ENCODE data around the gene SPARC.

SPARC gene

DNA sequence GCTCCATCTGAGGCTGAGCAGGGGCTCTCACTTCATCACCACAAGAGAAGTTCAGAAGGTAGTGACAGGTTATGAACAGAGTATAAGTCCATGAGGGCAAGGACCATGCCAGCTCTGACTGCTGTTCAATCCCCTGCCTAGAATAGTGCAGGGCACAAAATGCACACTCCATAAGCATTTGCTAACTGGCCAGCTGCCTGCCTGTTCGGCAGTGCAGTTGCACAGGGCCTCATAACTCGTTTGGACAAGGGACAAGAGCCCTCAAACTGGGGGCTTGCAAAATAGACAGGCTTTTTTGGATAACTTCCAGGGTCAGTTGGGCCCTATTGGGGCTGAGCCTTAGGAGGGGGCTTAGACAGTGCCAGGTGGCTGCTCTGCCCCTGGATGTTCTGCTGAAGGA is 21.1 kb downstream of the SPARC start:
- peaks cover 19 to 47% of the 10 kb centered on the region in 2 donors for H3K4me1 ChIP-seq (ENCODE audit: control insufficient read depth in 1 of 2, insufficient read depth in 2 of 2, low read length in 2 of 2)
- H3K27me3 ChIP-seq (ENCODE audit: low read depth, low read length) = no peaks in the 10 kb centered on the region
- no peak overlapping the region for H3K27ac ChIP-seq (ENCODE audit: low read length)
- H3K36me3 ChIP-seq (ENCODE audit: control insufficient read depth in 1 of 2, insufficient read depth in 2 of 2, low read length in 2 of 2) = peaks cover 36 to 63% of the 10 kb centered on the region in 2 donors
- no peaks in the 10 kb centered on the region for H3K9me3 ChIP-seq (ENCODE audit: control insufficient read depth in 1 of 2, low read length in 2 of 2)
- no peak overlapping the region for H3K4me3 ChIP-seq (ENCODE audit: low read depth in 1 of 2, low read length in 2 of 2)

DNA sequence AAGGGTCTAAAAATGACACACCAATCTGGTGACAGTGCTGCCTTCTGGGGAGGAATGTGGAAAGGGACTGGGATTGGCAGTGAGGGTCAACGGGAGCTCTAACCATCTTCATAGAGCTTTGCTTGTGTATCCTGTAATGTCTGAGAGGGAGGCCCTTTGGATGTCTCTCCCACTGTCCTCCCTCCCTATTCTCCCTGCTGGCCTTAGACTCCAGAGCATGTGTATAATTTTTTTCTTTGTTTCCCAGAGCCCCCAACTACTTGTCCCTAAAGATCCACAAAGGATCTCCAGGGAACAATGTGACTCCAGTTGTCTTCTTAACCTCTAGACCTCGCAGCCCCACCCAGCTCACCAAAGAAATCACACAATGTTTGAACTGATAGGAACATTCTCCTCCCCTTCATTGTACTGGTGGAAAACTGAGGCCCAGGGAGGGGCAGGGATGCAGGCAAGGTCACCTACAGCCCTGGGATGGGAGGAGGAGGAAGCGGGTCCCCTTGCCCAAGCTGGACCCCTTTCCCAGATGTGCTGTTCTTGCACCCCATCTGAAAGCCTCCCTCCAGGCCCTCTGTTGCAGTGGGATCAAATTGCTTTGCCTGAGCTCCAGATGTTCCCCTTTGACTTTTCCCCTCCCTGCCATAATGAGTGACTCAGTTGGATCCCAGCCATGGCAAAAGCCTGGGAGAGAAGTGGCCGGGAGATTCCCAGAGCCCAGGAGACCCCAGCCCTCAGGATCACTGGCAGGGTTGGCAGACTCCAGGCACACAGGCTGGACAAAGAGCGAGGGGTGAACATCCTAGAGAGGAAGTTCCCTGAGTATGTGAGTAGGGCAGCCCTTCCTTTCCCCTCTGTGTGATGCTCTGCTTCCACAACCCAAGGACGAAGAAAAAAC is 21.8 kb downstream of the SPARC start:
- Histone ChIP-seq H3K9me3 (ENCODE audit: control insufficient read depth in 1 of 2, low read length in 2 of 2) (no peaks in the 10 kb centered on the region), H3K36me3 (ENCODE audit: control insufficient read depth in 1 of 2, insufficient read depth in 2 of 2, low read length in 2 of 2) (peaks cover 29 to 62% of the 10 kb centered on the region in 2 donors), H3K4me3 (ENCODE audit: low read depth in 1 of 2, low read length in 2 of 2) (no peak overlapping the region), H3K27ac (ENCODE audit: low read length) (no peak overlapping the region), H3K4me1 (ENCODE audit: control insufficient read depth in 1 of 2, insufficient read depth in 2 of 2, low read length in 2 of 2) (peaks cover 19 to 40% of the 10 kb centered on the region in 2 donors), H3K27me3 (ENCODE audit: low read depth, low read length) (no peaks in the 10 kb centered on the region)

DNA sequence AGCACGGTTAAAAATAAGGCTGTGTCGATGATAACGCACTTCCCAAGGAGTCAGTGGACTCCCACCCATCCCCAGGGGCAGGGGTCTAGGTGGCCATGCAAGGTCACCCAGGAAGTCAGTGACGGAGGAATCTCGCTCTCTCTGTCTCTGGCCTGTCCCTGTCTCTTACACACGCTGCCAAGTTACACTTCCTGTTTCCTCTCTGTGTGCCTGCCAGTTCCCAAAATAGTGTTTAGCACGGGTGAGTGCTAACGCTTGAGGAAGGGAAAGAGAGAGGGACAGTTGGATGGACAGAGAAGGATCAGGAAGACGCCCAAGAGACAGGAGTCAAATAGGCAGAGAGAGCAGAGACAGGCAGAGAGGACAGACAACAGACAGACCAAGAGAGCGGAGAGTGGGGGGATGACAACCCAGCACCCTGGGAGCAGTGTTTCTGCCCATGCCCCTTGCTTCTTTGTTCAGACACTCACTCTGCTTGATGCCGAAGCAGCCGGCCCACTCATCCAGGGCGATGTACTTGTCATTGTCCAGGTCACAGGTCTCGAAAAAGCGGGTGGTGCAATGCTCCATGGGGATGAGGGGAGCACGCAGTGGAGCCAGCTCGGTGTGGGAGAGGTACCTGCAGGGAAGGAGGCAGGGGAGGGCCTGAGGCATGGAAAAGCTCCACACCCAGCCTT is 23.0 kb downstream of the SPARC start:
- H3K4me1 ChIP-seq (ENCODE audit: control insufficient read depth in 1 of 2, insufficient read depth in 2 of 2, low read length in 2 of 2) = peaks cover 19 to 38% of the 10 kb centered on the region in 2 donors
- H3K27ac ChIP-seq (ENCODE audit: low read length) = peak overlapping the region; percentile 25
- no peaks in the 10 kb centered on the region for H3K9me3 ChIP-seq (ENCODE audit: control insufficient read depth in 1 of 2, low read length in 2 of 2)
- H3K27me3 ChIP-seq (ENCODE audit: low read depth, low read length) = no peaks in the 10 kb centered on the region
- peaks cover 17 to 53% of the 10 kb centered on the region in 2 donors for H3K36me3 ChIP-seq (ENCODE audit: control insufficient read depth in 1 of 2, insufficient read depth in 2 of 2, low read length in 2 of 2)
- H3K4me3 ChIP-seq (ENCODE audit: low read depth in 1 of 2, low read length in 2 of 2) = no peak overlapping the region

DNA sequence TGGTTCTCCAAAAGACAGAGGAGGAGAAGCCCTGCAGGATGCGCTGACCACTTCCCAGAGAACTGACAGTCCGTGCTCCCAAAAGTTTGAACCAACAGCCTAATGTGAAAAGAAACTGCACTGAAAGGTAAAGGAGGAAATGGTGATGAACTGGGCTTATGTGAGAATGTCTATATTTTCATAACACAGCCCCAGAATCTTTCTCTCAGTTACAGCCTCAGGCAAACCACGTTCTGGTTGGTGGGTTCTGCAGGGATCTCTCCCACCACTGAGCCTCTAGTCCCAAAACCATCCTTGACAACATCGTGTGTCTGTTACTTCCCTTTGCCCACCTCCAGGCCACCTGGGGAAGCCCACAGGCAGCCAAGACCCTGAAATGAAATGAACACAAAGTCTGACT is 23.9 kb downstream of the SPARC start:
- Histone ChIP-seq H3K9me3 (ENCODE audit: control insufficient read depth in 1 of 2, low read length in 2 of 2) (no peaks in the 10 kb centered on the region), H3K4me3 (ENCODE audit: low read depth in 1 of 2, low read length in 2 of 2) (no peak overlapping the region), H3K36me3 (ENCODE audit: control insufficient read depth in 1 of 2, insufficient read depth in 2 of 2, low read length in 2 of 2) (peaks cover 10 to 46% of the 10 kb centered on the region in 2 donors), H3K4me1 (ENCODE audit: control insufficient read depth in 1 of 2, insufficient read depth in 2 of 2, low read length in 2 of 2) (peaks cover 19 to 38% of the 10 kb centered on the region in 2 donors), H3K27me3 (ENCODE audit: low read depth, low read length) (no peaks in the 10 kb centered on the region), H3K27ac (ENCODE audit: low read length) (no peak overlapping the region)

DNA sequence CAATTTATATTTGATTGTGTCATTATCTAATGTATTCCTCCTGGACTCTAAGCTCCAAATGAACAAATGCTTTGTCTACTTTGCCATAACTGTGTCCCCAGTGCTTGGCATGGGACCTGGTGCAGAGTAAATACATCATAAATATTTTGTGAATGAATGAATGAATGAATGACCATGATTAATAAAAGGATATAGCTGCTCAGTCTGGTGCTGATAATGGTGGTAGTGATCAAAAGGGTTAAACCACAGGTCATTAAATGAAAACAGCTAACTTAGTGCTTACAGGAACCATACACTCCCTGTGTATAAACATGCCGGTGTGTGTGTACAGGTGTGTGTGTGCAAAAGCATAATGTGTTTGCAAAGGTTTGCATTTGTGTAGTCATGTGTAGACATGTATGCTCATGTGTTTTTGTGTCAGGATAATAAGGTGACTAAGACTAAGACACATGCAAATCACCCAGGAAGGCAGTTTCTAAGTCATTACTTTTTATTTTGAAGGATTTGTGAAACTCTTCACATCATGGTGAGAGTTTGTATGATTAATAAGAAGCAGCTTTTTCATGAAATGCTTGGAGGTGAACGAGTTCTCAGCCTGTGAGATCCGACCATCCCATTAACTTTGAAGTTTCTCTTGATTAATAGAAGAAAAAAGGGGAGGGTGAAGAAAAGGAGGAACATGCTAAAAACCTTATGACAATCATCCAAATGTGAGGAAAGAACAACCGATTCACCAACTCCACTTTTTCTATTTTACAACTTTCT is 24.6 kb downstream of the SPARC start:
- Histone ChIP-seq H3K9me3 (ENCODE audit: control insufficient read depth in 1 of 2, low read length in 2 of 2) (no peaks in the 10 kb centered on the region), H3K4me1 (ENCODE audit: control insufficient read depth in 1 of 2, insufficient read depth in 2 of 2, low read length in 2 of 2) (peaks cover 19 to 38% of the 10 kb centered on the region in 2 donors), H3K4me3 (ENCODE audit: low read depth in 1 of 2, low read length in 2 of 2) (no peak overlapping the region), H3K27me3 (ENCODE audit: low read depth, low read length) (no peaks in the 10 kb centered on the region), H3K27ac (ENCODE audit: low read length) (no peak overlapping the region), H3K36me3 (ENCODE audit: control insufficient read depth in 1 of 2, insufficient read depth in 2 of 2, low read length in 2 of 2) (peaks cover 7 to 43% of the 10 kb centered on the region in 2 donors)

DNA sequence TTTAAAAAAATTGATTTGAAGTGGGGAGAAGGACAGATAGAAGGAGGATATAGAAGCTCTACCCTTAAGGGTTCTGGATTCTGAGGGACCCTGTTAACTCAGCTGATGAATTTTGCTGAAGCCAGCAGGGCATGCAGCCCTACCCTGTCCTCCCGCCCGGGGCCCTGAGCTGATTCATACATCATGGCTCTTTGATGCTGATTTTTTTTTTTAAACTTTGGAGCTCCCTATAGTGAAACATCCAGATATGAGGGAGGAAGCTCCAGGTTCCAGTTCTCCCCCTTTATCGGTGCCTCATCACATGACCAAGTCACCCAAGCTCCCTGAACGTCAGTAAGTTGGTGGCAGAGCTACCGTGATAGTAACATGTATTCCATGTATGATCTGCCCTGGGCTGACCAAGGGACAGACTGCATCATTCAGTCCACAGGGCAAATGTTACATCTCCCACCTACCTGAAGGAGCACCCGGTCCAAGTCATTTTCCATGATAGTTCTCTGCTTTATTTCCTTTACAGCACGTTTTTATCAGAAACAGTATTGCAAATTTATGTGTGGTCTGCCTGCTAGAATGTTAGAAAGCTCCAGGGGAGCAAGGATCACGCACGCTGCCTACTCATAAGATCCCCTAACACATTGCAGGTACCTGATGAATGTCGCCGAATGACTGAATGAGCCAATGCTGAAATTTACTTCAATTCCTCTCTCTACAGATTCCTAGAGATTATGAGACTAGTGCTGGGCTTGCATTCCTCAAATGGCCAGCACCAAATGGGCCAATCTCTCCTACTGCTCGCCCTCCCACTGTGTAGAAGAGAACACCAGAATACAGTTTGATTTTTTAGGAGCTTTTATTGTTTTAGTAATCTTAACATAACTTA is 25.9 kb downstream of the SPARC start:
- Histone ChIP-seq H3K27me3 (ENCODE audit: low read depth, low read length) (no peaks in the 10 kb centered on the region), H3K27ac (ENCODE audit: low read length) (no peak overlapping the region), H3K4me1 (ENCODE audit: control insufficient read depth in 1 of 2, insufficient read depth in 2 of 2, low read length in 2 of 2) (peaks cover 19 to 31% of the 10 kb centered on the region in 2 donors), H3K4me3 (ENCODE audit: low read depth in 1 of 2, low read length in 2 of 2) (no peak overlapping the region), H3K36me3 (ENCODE audit: control insufficient read depth in 1 of 2, insufficient read depth in 2 of 2, low read length in 2 of 2) (peaks cover 7 to 31% of the 10 kb centered on the region in 2 donors), H3K9me3 (ENCODE audit: control insufficient read depth in 1 of 2, low read length in 2 of 2) (no peaks in the 10 kb centered on the region)

DNA sequence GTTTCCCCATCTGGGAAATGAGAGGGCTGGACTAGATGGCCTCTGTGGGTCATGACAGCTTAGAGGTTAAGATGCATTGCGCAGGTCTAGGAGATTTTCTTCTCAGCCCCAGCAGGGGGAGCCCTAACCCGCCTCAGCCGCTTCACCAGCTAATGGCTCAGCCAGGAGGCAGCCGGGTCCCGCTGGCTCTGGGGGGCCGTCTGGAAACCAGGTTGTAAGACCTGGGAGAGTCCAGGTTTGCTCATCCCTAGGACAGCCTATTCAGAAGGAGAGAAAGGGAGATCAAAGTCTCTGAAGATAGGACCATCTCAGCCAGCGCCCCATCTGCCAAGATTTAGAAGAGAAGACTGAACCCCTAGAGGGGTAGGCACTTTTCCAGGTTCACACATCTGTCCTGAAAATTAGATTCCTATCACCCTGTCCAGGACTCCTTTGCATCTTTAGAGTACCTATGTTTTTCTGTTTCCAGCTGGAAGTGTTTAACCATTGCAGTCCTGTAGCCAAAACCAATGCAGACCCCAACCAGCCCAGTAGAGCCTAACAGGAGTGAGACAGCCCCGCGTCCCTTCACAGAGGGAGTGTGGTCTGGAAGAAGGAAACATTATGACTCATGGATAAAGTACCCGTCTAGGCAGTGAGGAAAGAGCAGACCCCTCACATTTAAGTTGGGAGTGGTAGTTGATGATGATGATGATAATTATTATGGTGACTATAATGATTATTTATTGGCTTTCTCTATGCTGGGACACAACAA is 27.5 kb downstream of the SPARC start:
- Histone ChIP-seq H3K4me1 (ENCODE audit: control insufficient read depth in 1 of 2, insufficient read depth in 2 of 2, low read length in 2 of 2) (peaks cover 4 to 15% of the 10 kb centered on the region in 2 donors), H3K27me3 (ENCODE audit: low read depth, low read length) (no peaks in the 10 kb centered on the region), H3K36me3 (ENCODE audit: control insufficient read depth in 1 of 2, insufficient read depth in 2 of 2, low read length in 2 of 2) (peaks cover 7 to 15% of the 10 kb centered on the region in 2 donors), H3K9me3 (ENCODE audit: control insufficient read depth in 1 of 2, low read length in 2 of 2) (no peaks in the 10 kb centered on the region), H3K4me3 (ENCODE audit: low read depth in 1 of 2, low read length in 2 of 2) (no peak overlapping the region), H3K27ac (ENCODE audit: low read length) (no peak overlapping the region)

DNA sequence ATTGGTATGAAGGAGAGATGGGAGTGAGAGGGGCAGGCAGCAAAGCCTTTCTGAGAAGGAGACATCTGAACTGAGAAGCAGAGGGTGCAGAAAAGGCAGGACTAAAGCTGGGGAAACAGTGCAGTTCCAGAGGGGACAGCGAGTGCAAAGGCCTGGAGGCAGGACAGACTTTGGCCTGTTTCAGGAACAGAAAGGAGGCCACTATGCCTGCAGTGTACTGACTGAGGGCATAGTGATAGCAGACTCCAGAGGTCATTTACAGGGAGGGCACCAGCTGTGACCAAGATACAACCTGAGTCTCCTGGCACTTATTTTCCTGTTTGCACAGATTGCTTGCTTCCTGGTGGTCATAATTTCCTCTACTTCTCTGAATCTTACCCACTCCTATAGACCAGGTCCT is 29.6 kb downstream of the SPARC start:
- H3K27ac ChIP-seq (ENCODE audit: low read length) = no peak overlapping the region

DNA sequence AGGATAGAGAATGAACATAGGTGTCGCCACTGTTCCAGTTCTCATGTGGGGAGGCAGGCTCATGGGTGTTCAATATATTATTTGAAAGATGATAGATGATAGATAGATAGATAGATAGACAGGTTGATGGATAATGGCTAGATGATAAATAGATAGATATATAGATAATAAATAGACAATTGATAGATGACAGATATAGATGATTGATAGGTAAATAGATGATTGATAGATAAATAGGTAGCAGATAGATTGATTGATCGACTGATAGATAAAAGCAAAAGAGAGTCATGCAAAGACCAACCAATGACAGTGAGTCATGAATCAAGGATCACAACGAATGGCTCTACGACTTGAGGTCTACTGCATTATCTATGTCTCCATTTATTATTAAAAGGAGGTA is 30.4 kb downstream of the SPARC start:
- Histone ChIP-seq H3K27ac (ENCODE audit: low read length) (no peak overlapping the region), H3K27me3 (ENCODE audit: low read depth, low read length) (no peaks in the 10 kb centered on the region), H3K9me3 (ENCODE audit: control insufficient read depth in 1 of 2, low read length in 2 of 2) (no peaks in the 10 kb centered on the region)

More for the DNA sequence above, 29.6 kb downstream of the SPARC start:
- peaks cover 0 to 4% of the 10 kb centered on the region in 2 donors for H3K4me1 ChIP-seq (ENCODE audit: control insufficient read depth in 1 of 2, insufficient read depth in 2 of 2, low read length in 2 of 2)
- no peaks in the 10 kb centered on the region for H3K27me3 ChIP-seq (ENCODE audit: low read depth, low read length)
- H3K9me3 ChIP-seq (ENCODE audit: control insufficient read depth in 1 of 2, low read length in 2 of 2) = no peaks in the 10 kb centered on the region
- H3K4me3 ChIP-seq (ENCODE audit: low read depth in 1 of 2, low read length in 2 of 2) = no peak overlapping the region
- H3K36me3 ChIP-seq (ENCODE audit: control insufficient read depth in 1 of 2, insufficient read depth in 2 of 2, low read length in 2 of 2) = no peaks in the 10 kb centered on the region

DNA sequence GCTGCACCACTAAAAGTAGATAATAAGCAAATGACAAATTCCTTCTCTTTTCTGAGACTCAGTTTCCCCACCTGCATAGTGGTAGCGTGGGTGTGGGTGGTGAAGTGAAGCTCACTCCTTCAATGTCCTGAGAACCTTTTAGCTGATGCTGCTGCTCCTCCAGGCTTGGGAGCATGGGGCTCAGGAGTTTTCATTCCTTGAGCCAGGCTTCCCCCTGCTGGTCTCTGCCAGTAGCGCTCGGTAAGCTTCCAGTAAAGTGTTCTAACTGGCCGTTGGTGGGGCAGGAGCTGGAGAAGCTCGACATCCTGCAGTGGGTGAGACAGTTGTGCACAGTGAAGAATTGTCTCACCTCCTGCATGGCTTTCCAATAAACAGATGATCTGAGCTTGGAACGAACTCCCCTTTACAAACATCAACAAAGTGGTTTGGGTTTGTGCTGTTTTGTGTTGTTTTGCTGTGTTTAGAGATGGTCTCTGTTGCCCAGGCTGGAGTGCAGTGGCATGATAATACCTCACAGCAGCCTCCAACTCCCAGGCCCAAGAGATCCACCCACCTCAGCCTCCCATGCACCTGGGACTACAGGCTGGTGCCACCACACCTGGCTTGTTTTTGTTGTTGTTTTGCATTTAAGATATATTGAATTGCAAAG is 34.6 kb downstream of the SPARC start:
- Histone ChIP-seq H3K27me3 (ENCODE audit: low read depth, low read length) (no peaks in the 10 kb centered on the region), H3K4me3 (ENCODE audit: low read depth in 1 of 2, low read length in 2 of 2) (no peak overlapping the region), H3K27ac (ENCODE audit: low read length) (no peak overlapping the region), H3K4me1 (ENCODE audit: control insufficient read depth in 1 of 2, insufficient read depth in 2 of 2, low read length in 2 of 2) (no peaks in the 10 kb centered on the region), H3K9me3 (ENCODE audit: control insufficient read depth in 1 of 2, low read length in 2 of 2) (no peaks in the 10 kb centered on the region), H3K36me3 (ENCODE audit: control insufficient read depth in 1 of 2, insufficient read depth in 2 of 2, low read length in 2 of 2) (no peaks in the 10 kb centered on the region)

More for the DNA sequence above, 30.4 kb downstream of the SPARC start:
- Histone ChIP-seq H3K4me1 (ENCODE audit: control insufficient read depth in 1 of 2, insufficient read depth in 2 of 2, low read length in 2 of 2) (peaks cover 0 to 4% of the 10 kb centered on the region in 2 donors), H3K4me3 (ENCODE audit: low read depth in 1 of 2, low read length in 2 of 2) (no peak overlapping the region), H3K36me3 (ENCODE audit: control insufficient read depth in 1 of 2, insufficient read depth in 2 of 2, low read length in 2 of 2) (no peaks in the 10 kb centered on the region)

Data from muscle layer of duodenum (tissue), 2 donors.